HG02798 (cell line): ENCODE measurements around the gene FCMR.

Experiments
- ATAC-seq: cut with Tn5 transposase; IDR thresholded peaks from one replicate; pipeline ENCODE4 v1.9.1; 2021; ENCODE audit warnings: mild to moderate bottlenecking; ENCODE audit not compliant: unreplicated experiment, poor library complexity

The FCMR gene

DNA sequence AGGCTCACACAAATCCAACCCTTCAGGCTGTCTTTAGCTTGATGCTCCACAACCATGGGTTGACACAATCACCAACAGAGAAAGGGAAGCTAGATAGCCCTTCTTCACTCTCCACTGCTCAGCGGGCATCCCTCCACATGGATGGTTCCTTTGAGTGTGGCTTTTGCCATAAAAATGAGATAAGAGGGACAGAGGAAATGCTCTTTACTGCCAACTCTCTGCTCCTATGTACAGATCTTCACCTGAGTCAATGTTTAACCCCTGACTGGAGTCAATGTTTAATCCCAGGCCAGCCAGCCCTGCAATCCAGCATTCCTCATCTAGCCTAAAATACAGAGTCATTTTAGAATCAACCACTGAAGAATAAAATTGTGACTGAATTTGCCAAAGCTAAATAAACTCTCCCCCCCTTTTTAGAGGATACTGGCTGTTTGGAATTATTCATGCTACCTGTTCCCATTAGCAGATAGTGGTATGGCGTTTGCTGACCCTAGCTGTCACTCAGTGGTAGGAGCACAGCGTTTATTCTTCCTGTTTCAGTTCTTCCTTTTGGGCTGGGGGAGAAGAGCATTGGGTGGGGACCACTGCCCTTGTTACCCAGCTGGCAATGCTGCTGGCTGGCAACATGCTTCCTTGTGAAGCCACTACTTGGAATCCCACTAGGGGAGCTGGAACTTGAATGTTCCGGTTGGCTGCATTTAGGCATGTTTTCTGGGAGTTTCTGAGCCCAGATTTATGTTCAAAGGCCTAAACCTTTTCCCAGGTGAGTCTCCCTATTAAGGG lies 29.8 kb upstream of the FCMR start:
- ATAC-seq = no peak

DNA sequence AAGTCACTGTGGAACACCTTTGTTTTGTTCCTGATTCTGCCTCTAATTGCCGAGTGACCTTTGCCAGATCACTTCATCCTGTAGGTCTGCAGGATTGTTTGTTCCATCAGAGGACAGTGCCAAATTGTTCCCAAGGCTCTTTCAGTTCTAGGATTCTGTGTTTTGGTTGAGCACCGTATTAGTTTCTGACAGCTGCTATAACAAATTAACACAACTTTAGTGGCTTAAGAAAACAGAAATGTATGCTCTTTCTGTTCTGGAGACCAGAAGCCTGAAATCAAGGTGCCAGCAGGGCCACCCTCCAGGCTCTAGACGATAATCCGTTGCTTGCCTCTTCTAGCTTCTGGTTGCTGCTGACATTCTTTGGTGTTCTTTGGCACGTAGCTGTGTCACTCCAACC lies 27.9 kb upstream of the FCMR start:
- no peak for ATAC-seq

DNA sequence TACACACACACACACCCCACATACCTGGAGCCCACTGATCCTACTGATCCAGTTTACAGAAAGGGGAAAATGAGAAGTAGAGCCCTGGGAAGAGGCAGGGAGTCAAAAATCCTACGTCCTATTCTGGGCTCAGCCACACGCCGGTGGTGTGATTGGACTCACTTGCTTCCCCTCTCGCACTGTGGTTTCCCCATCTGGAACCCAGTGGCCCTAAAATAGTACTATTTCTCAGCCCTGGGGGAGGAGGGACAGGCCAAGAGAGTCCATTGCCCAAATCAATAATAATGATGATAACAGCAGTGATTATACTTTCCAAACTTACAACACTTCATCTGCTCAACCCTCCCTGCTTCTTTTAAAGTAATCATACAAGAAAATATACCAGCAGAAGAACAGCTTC lies 27.5 kb upstream of the FCMR start:
- ATAC-seq = no peak

DNA sequence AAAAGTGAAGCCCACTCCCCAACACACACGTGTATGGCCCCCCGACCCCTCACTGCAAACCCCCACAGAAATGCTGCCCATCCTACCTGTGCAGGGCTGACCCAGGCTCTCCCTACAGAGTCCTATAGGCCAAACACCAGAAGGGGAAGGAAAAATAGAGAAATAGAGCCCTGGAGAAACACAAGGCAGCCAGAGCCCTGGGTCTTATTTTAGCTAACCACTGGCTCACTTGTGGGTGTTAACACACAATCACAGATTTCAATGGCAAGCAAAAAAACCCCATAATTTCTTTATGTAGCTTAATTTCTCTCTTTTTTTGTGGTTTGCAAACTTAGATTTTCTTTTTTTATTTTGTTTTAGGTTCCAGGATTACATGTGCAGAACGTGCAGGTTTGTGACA lies 25.5 kb upstream of the FCMR start:
- no peak for ATAC-seq

DNA sequence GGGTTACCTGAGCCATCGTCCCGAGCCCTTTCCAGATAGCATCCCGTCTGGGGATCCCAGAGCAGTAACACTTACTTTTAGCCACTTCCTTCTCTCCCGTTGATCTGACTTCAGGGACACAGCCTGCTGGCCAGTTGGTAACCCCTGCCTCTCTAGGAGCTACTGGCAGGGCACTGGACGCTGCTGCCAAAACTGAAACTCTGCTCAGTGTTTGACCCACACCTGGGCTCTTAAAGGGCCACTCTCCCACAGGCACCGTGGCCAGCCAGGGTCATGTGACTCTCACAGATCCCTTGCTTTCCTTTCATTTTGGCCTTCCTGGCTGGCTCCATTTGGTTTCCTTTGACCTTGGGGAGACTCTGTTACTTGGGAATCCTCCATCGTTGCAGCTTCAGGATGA lies 24.5 kb upstream of the FCMR start, which contains the start of gene PIGR:
TSS of gene PIGR (minus strand) at position 206 of the 400 bp plus-strand sequence. CDS start 5,935 bp downstream, outside the sequence.
- ATAC-seq = no peak

DNA sequence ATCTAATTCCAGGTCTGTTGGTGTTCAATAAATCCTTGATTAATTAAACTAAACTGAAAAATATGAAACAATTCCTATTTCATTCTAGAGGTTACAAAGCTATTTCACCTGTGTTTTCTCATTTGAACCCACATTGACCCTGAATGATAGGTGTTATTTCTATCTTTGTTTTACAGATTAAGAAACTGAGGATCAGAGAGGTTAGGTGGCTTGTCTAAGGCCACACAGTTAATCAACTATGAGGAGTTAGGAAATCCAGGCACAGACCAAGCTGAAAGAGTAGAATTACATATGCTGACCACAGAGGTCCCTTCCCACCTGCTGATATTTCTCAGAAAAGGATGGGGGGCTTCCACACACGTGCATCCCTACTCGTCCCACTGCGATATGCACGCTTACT lies 24.0 kb upstream of the FCMR start:
- ATAC-seq = no peak

DNA sequence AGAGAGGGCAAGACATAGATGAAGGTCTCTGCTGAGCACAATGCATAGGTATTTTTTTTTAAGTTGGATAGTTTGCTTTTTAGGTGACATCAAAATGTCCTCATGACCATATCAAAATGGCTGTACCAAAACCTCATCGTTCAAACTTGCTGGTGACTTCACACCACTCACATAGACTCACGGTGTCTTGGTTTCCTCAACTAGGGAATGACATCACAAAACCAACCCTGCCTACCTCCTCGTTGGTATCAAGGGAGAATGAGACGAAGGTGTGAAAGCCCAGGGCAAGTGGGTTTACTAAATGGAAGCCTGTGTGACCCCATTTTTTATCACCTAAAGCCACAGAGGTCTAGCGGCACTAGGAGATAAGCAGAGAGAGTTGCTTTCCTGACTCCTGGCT lies 23.0 kb upstream of the FCMR start:
- ATAC-seq = no peak

DNA sequence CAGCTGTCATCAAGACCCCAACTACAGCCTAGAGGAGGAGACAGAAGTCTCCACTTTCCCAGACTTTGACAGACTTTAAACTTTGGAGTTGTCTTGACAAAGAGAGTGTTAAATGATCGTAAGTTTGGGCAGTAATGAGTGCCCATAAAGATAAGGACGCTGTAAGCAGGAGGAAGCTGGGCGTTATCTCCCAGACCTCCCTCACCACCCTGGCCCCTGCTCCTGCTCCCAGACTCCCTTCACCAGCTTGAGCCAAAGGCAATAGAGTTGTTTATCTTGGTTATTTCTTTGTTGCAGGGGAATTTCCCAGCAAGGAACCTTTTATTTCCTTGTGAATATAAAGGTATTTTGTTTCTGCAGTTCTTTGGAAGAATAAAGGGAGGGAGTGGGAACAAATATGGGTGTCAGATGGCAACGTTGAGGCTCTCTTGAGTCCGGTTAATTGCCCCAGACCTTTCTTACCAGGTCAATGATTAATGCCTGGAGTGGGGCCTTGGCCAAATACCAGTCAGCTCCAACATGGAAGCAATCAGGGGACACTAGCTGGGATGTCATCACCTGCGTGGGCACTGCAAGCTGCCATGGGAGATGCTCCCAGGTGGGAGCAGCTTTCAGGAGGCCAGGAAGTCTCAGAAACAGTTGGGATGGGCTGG lies 20.2 kb upstream of the FCMR start:
- no peak for ATAC-seq

DNA sequence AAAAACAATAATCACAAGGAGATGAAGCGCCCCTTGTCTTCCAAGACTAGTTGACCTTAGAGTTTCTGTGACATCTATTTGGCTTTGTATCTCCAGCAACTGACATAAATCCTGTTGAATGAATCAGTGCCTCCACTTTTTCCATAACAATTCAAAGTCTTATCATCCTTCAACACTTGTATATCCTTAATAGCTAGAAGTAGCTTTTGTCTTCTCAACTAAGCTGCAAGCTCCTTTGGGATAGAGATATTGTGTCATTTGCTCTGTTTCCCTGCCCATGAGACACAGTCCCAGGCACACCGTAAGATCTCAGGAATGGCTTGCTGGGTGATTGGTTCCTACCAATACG lies 18.8 kb upstream of the FCMR start:
- no peak for ATAC-seq

DNA sequence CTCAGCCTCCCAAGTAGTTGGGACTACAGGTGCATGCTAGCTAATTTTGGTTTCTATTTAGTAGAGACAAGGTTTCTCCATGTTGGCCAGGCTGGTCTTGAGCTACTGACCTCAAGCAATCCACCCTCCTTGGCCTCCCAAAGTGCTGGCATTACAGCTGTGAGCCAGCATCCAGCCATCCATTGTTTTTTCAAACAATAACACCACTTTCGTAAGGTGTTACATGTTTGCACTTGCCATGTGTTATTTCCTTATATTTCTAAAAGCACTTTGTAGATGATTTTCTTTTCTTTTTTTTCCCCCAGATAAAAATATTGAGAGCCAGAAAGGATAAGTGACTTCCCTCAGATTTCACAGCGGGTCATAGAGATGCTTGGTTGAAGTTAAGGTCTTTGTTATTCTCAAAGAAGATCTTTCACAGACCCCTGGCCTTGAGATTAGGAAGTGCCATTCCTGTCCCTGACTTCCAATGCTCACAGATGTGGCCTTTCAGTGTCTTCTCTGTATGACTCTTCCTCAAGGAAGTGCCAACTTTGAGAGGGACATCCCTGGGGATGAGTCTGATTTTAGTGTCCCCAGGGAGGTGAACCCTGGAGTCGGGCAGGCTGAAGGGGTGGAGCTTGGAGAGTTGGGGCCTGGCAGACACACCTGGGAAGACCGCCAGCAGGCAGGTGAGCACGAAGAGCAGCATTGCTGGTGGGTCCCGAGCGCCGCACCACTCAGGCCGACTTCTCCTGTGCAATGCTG lies 18.3 kb upstream of the FCMR start:
- no peak for ATAC-seq

DNA sequence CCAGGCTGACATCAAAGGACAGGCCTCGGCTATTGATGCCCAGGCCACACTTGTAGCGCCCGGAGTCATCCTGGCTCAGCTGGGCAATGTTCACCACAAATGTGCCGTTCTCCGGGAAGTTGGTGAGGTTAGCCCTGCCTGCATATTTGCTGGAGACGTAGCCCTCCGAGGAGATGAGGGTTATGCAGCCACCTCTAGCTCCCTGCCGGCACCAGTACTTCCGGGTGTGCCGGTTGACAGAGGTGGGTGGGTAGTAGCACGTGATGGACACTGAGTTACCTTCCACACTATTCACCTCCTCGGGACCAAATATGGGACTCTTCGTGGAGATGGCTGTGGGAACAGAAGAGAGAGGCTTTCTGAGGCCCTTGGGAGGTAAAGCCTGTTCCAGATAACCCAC lies 17.4 kb upstream of the FCMR start:
- ATAC-seq = no peak

DNA sequence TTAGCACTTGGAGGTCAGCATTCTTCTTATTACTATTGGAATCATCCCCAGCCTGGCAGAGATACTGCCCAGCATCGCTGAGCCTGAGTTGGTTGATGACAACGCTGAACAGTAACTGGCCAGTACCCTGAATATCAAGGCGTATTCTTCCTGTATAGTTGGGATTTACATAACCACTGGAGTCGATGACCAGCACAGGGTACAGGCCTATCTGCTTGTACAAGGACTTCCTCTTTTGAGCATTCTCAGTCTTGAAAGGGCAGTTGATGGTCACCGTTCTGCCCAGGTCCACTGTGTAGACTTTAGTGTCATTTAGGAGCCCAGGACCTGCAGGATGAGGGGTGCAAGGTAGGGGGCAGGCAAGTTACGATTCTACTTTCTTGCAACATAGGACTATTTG lies 15.7 kb upstream of the FCMR start:
- no peak for ATAC-seq

DNA sequence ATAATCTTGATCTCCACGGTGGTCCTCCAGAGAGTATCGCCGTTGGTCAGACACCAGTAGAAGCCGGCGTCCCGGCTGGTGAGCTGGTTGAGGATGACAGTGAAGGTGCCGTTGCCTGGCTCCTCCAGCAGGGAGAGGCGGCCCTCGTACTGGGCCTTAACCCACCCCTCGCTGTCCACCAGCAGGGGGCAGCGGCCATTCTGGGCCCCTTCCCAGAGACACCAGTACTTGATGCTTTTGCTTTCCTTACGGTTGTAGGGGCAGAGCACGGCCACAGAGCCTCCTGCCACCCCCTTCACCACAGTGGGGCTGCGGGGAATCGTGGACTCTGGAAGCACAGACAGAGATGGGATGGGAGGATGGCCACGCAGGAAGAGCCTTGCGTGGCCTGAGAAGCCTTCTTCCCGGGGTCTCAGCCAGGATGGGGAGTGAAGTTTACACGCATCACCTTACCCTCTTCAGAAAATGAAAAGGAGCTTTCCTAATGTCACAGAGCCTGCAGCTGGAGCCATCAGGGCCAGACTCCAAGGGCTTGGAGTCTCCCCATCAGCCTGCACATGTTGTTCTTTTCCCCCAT lies 13.8 kb upstream of the FCMR start:
- no peak for ATAC-seq

DNA sequence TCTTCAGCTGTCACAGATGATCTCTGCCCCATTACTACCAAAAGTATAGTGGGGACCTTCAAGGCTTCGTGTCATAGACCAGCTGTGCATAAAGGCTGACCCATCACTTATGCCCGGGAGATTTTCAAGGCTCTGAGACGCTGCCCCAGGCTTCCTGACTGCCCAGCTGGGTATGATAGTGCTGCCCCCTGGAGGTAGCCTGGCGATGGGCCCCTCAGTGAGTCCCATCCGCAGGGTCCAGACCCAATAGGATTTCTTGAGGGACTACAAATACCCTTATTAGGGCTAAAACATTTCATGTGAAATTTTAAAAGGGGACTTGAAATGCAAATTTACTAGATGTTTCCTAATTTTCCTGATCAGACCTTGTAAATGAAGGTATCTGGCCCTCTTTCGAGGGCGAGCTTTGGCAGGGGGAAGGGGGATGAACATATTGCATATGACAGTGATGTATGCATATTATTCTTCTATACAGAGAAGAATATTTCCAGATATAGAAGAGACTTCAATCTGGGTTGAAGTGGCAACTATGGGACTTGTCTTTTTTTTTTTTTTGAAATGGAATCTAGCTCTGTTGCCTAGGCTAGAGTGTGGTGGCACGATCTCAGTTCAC lies 11.7 kb upstream of the FCMR start:
- peak; percentile 29 for ATAC-seq

DNA sequence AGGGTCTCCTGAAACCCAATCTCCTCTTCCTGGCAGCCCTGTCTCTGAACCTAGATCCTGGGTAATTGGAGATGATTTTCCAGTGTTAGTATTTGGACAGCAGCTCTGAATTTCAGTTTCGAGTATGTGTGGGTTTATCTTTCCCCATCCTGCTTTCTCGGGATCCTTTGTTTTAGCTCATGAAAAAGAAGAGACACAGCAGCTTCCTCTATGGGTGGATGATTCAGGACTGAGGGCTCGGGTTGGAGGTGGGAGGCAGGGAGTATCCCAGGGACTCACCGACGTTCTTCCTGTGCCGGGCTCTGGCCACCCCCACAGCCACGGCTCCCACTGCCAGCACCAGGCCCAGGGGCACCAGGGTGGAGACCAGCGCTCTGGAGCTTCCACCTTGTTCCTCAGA lies 10.4 kb upstream of the FCMR start:
- no peak for ATAC-seq

DNA sequence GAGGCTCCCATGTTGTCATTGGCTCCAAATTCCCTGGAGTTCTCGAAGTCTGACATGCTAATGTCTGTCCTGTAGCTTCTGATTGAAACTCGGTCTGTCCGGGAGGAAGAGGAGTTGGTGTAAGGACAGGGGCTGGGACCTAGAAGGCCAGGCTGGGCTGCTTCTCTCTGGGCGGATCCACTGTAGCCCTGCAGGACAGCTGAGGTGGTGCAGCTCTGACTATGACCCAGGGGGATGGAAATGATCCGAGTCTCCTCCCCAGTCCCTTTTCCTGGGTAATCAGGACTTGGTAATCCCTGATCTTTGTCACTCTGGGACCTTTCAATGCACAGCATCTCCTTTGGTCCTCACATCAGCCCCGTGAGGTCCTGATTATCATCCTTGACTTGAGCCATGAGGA lies 10.0 kb upstream of the FCMR start:
- ATAC-seq = peak; percentile 21

DNA sequence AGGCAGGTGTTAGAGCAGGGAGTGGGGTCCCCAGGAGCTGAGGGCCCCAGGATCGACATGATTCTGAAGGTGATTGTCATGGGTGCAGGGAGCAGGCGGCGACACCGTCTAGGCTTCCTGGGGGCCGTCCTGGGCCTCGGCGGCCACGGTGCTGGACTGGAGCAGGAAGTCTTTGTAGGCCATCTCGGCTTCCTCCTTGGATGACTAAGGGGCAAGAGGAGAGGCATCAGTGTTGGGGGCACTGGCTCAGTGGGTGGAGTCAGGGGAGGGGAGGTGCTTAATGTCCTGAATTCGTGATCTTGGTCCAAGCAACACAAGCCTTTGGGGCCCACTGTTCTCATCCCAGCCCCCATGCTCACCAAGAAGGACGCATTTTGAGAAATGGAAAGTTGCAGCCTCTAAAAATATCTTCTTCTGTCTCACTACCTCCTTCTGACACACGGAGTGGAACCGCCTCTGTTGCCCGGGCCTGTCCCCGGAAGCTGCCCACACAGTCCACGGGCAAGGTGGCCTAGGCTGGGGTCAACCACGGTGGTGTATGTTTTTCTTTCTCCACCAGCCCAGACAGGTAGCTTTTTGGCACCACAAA lies 8.6 kb upstream of the FCMR start:
- ATAC-seq = peak; percentile 80

DNA sequence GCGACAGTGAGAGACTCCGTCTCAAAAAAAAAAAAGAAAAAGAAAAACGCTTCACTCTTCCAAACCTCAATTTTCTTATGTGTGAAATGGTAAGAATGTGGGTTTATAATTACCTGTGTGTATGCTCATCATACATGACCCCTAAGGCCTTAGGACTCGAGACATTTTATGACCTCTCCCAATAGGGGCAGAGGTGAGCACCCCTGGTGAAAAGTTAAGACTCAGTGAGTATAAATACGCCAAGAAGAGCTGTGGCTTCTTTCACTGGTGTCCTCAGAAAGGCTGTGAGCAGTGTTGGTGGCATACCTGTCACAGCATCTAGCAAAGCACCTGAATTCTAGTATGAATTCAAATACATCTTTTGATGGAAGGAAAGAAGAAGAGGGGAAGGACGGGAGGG lies 7.8 kb upstream of the FCMR start:
- ATAC-seq = no peak

DNA sequence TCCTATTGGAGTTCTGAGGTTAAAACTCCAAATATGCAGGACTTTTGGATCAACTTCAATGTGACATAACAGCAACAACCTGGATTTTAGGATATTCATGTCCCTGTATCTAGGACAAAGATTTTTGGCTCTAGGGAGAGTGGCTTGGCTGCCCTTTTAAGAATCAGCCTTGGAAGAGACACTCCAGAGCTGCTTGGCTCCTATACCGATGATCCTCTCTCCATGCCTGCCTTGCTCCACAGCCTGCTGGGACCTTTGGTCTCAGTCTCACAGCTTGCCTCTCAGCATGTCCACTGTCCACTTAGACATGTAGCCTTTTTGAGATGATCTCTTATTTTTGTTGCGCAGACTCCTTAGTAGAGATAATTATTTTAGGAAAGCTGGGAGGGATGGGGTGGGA lies 4.5 kb upstream of the FCMR start:
- ATAC-seq = no peak

DNA sequence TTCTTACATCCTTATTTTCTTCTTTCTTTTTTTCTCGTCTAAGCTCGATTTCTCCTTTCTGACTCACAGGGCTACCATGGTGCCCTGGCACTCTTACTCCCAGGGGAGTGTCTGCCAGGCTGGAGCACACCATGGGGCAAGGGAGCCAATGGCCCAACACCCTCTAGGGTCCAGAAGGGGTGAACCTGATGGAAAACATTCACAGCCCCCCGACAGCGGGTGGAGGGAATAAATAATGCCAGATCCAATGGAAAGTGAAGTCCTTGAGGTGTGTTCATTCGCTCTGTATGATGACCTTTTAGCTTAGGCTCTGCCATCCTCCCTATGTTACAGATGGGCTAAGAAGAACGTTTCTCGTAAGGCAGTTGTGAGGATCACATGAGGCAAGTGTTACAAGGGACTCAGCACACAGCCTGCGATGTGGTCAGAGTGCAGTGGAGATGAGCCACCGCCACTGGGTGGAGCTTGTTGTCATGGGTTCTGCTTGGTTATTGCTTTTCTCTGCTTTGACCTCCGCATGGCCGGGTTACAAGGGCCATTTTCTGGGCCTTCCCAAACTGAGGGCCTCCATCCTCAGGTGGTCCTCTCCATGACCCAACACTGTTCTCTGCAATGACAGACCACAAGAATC lies 3.5 kb upstream of the FCMR start:
- ATAC-seq = peak; percentile 67
